Measurements from ENCODE around the gene NBPF1.
"Not testable (repeated sequence)": the region's sequence is repeated elsewhere in the genome, so short reads cannot be mapped to it uniquely, and the experiment has no call there.

NBPF1 gene

GRCh38 chr1:16631248-16632043 is 18.1 kb upstream of the NBPF1 start:
- no peak for TF ChIP-seq GATA1 (IDR thresholded peaks at IDR 0.05; ENCODE audit: low read depth, low read length)
- TF ChIP-seq POLR2A (IDR thresholded peaks at IDR 0.05; ENCODE audit: low read length) = no peak
- no peak for DNase-seq

- no peak for DNase-seq
- TF ChIP-seq GATA1 (IDR thresholded peaks at IDR 0.05; ENCODE audit: low read depth, low read length) (no peak), POLR2A (IDR thresholded peaks at IDR 0.05; ENCODE audit: low read length) (no peak)
Observed at GRCh38 chr1:16630661-16631247, 17.4 kb upstream of the NBPF1 start.

- DNase-seq = not testable (repeated sequence)
Observed at GRCh38 chr1:16629916-16630530, 16.7 kb upstream of the NBPF1 start.

- no peak for DNase-seq
- no peak for TF ChIP-seq POLR2A (IDR thresholded peaks at IDR 0.05; ENCODE audit: low read length)
- no peak for TF ChIP-seq GATA1 (IDR thresholded peaks at IDR 0.05; ENCODE audit: low read depth, low read length)
Observed at GRCh38 chr1:16628361-16629111, 15.2 kb upstream of the NBPF1 start.

- not testable (repeated sequence) for DNase-seq
Observed at GRCh38 chr1:16626409-16626983, 13.1 kb upstream of the NBPF1 start.

- DNase-seq = peak in 1 of 2 experiments; percentile 43
- no peak for TF ChIP-seq GATA1 (IDR thresholded peaks at IDR 0.05; ENCODE audit: low read depth, low read length)
- TF ChIP-seq POLR2A (IDR thresholded peaks at IDR 0.05; ENCODE audit: low read length) = no peak
Observed at GRCh38 chr1:16625497-16626408, 12.4 kb upstream of the NBPF1 start.

GRCh38 chr1:16623812-16624719 is 10.7 kb upstream of the NBPF1 start:
- not testable (repeated sequence) for DNase-seq

- not testable (repeated sequence) for DNase-seq
Observed at GRCh38 chr1:16623337-16623736, 10.0 kb upstream of the NBPF1 start.

- DNase-seq = not testable (repeated sequence)
Observed at GRCh38 chr1:16621681-16622315, 8.4 kb upstream of the NBPF1 start.

- no peak for TF ChIP-seq GATA1 (IDR thresholded peaks at IDR 0.05; ENCODE audit: low read depth, low read length)
- no peak for TF ChIP-seq POLR2A (IDR thresholded peaks at IDR 0.05; ENCODE audit: low read length)
- DNase-seq = peak in 1 of 2 experiments; percentile 60
Observed at GRCh38 chr1:16621300-16621658, 7.9 kb upstream of the NBPF1 start.

- DNase-seq = not testable (repeated sequence)
Observed at GRCh38 chr1:16619803-16620501, 6.6 kb upstream of the NBPF1 start.

- no peak for DNase-seq
- no peak for TF ChIP-seq POLR2A (IDR thresholded peaks at IDR 0.05; ENCODE audit: low read length)
- TF ChIP-seq GATA1 (IDR thresholded peaks at IDR 0.05; ENCODE audit: low read depth, low read length) = no peak
Observed at GRCh38 chr1:16618719-16619118, 5.4 kb upstream of the NBPF1 start.

Measured in erythroblast (primary cell).